Kidney (tissue), 14 donors: ENCODE results near the gene LRRK1. TPM values are rescaled to one million over a fixed set of nuclear protein-coding genes. Genes with fewer than 3 reads are reported as not detected.

ENCODE experiments used
- DNase-seq, 5 donors: peaks; one replicate each; pipeline ENCODE4 v3.0.0-alpha.2; 2013 to 2020
- FAIRE-seq: peaks from 2 replicates; lab custom pipeline; 2012; peaks lifted over from hg19 to GRCh38; lab: Jason Lieb, UNC
- H3K27ac ChIP-seq, 2 donors: one replicate each; pipeline ENCODE4 v1.7.0; 2013; ENCODE audit warnings: low read depth in 2 of 2, low read length in 2 of 2, inconsistent platforms in 1 of 2
- H3K27me3 ChIP-seq: one replicate; pipeline ENCODE4 v1.7.1; 2013; ENCODE audit warnings: low read length, inconsistent platforms; ENCODE audit not compliant: control insufficient read depth, insufficient read depth
- H3K36me3 ChIP-seq, 3 donors: one replicate each; pipeline versions ENCODE4 v1.7.0 to v1.7.1; 2013; ENCODE audit warnings: low read length in 3 of 3, control low read depth in 1 of 3, inconsistent platforms in 1 of 3; ENCODE audit not compliant: insufficient read depth in 3 of 3, control insufficient read depth in 2 of 3
- H3K4me1 ChIP-seq, 3 donors: one replicate each; pipeline versions ENCODE4 v1.7.0 to v1.7.1; 2013; ENCODE audit warnings: low read length in 3 of 3, inconsistent platforms in 1 of 3, low read depth in 1 of 3; ENCODE audit not compliant: control insufficient read depth in 2 of 3, insufficient read depth in 2 of 3
- H3K4me3 ChIP-seq, 3 donors: one replicate each; pipeline versions ENCODE4 v1.7.0 to v1.8.1; 2013; ENCODE audit warnings: low read length in 3 of 3, control low read depth in 1 of 3, inconsistent platforms in 1 of 3
- H3K9ac ChIP-seq, 3 donors: one replicate each; pipeline versions ENCODE4 v1.7.0 to v1.7.1; 2013; ENCODE audit warnings: low read length in 3 of 3, control low read depth in 1 of 3, inconsistent platforms in 1 of 3
- H3K9me3 ChIP-seq, 3 donors: one replicate each; pipeline versions ENCODE4 v1.7.0 to v1.7.1; 2013; ENCODE audit warnings: low read length in 3 of 3, control low read depth in 1 of 3, inconsistent platforms in 1 of 3; ENCODE audit not compliant: control insufficient read depth in 2 of 3, insufficient read depth in 1 of 3
- CTCF ChIP-seq: IDR thresholded peaks from 3 replicates; pipeline ENCODE4 v1.5.1; 2012; ENCODE audit warnings: mild to moderate bottlenecking, moderate library complexity, borderline replicate concordance; ENCODE audit not compliant: insufficient read depth; ENCODE audit errors: extremely low read depth
- intact Hi-C: fragments of 100-400 bp; cut with DNase I; formaldehyde crosslinking; loops from one replicate; pipeline ENCODE4 v1.11.1; 2022
- polyA plus RNA-seq: library from polyadenylated mRNA; stranded (reverse); fragments of 350-450 nt; fragmentation: Illumina TruSeq; extraction: RNeasy Lipid Tissue Mini Kit (QIAGEN cat#74804); gene quantifications from one replicate; pipeline ENCODE4 v1.2.3, GENCODE V29; 2014; ENCODE audit warnings: low read depth, low replicate concordance; ENCODE audit not compliant: insufficient read depth
- total RNA-seq: library from RNA; stranded (reverse); fragmentation: NEBNext Ultra II Directional; extraction: Animal tissue kit (Norgen Biotek cat#: 25700); gene quantifications from one replicate; pipeline ENCODE4 v1.2.1, GENCODE V29; 2021
- donor health status: control.
- donor health status: control.
- donor health status: control.
- donor health status: control.
- donor health status: control.
- donor health status: DM: yes; HTN: yes; CAD: no.
- donor health status: Normal renal cell carcinoma (clear cell type).

The LRRK1 gene
- total and polyA plus RNA-seq, 2 donors from 2014 or later = 1.1 to 24.9 TPM

GRCh38 chr15:100944244-100944895 lies 25.2 kb downstream of the LRRK1 start:
- H3K36me3 ChIP-seq = no peaks in the 10 kb centered on the region
- H3K4me1 ChIP-seq = peaks cover 0 to 2% (median 0%) of the 10 kb centered on the region in 3 donors
- no peak overlapping the region for H3K27ac ChIP-seq
- FAIRE-seq = no peak
- intact Hi-C loops = no loop called here
- H3K27me3 ChIP-seq = no peaks in the 10 kb centered on the region
- no peak for TF ChIP-seq CTCF
- no peak overlapping the region for H3K9ac ChIP-seq
- no peak overlapping the region for H3K4me3 ChIP-seq
- peak in 1 of 5 donors; percentile 33 for DNase-seq
- H3K9me3 ChIP-seq = no peaks in the 10 kb centered on the region

- FAIRE-seq (no peak), DNase-seq (no peak)
- Histone ChIP-seq H3K36me3 (no peaks in the 10 kb centered on the region), H3K27ac (no peak overlapping the region), H3K9ac (no peak overlapping the region), H3K4me3 (no peak overlapping the region), H3K4me1 (peaks cover 0 to 2% (median 0%) of the 10 kb centered on the region in 3 donors), H3K27me3 (no peaks in the 10 kb centered on the region), H3K9me3 (no peaks in the 10 kb centered on the region)
- TF ChIP-seq CTCF = no peak
- intact Hi-C loops = no loop called here
Measured at GRCh38 chr15:100944986-100945385, 25.8 kb downstream of the LRRK1 start.

- FAIRE-seq = no peak
- no peak overlapping the region for H3K9ac ChIP-seq
- peaks cover 0 to 2% (median 0%) of the 10 kb centered on the region in 3 donors for H3K4me1 ChIP-seq
- no peak overlapping the region for H3K4me3 ChIP-seq
- DNase-seq = peak in 1 of 5 donors; percentile 29
- H3K36me3 ChIP-seq = no peaks in the 10 kb centered on the region
- H3K27ac ChIP-seq = no peak overlapping the region
- no peak for TF ChIP-seq CTCF
- intact Hi-C loops = no loop called here
- H3K9me3 ChIP-seq = no peaks in the 10 kb centered on the region
- H3K27me3 ChIP-seq = no peaks in the 10 kb centered on the region
Measured at GRCh38 chr15:100947760-100948429, 28.7 kb downstream of the LRRK1 start.
